GM12874 (cell line): ENCODE measurements around the gene ADH7.

Experiments
- CTCF ChIP-seq: IDR thresholded peaks from 2 replicates; pipeline ENCODE4 v1.5.1; 2011; ENCODE audit warnings: low read depth, mild to moderate bottlenecking, control low read depth, low read length, moderate library complexity; ENCODE audit not compliant: insufficient read depth

Gene ADH7

GRCh38 chr4:99403380-99404184 lies 31.6 kb downstream of the ADH7 start:
- TF ChIP-seq CTCF, result no peak

GRCh38 chr4:99402765-99403164 lies 32.4 kb downstream of the ADH7 start:
- TF ChIP-seq CTCF, result peak; percentile 15; the same call in 1 of the 2 replicates

GRCh38 chr4:99400831-99401230 lies 34.3 kb downstream of the ADH7 start:
- no peak for TF ChIP-seq CTCF

- no peak for TF ChIP-seq CTCF
Observed at GRCh38 chr4:99399017-99399416, 36.1 kb downstream of the ADH7 start.

GRCh38 chr4:99395595-99396364 lies 39.4 kb downstream of the ADH7 start:
- no peak for TF ChIP-seq CTCF

- TF ChIP-seq CTCF, result no peak
Observed at GRCh38 chr4:99394896-99395295, 40.2 kb downstream of the ADH7 start.

- TF ChIP-seq CTCF, result no peak
Observed at GRCh38 chr4:99390055-99390454, 45.1 kb downstream of the ADH7 start.
